Right cardiac atrium (tissue), 5 donors: ENCODE results near the gene RAB27A. TPM values are rescaled to one million over a fixed set of nuclear protein-coding genes. Genes with fewer than 3 reads are reported as not detected.

ENCODE experiments used
- ATAC-seq, 2 donors: fragments of 200-7000 bp; cut with Tn5 transposase; one replicate each; pipeline versions ENCODE4 v1.8.0 to v1.9.1; 2020; ENCODE audit warnings: moderate library complexity in 2 of 2, mild to moderate bottlenecking in 1 of 2
- DNase-seq, 3 donors: peaks; one replicate each; pipeline ENCODE4 v3.0.0-alpha.2; 2020
- H3K27ac ChIP-seq: one replicate; pipeline ENCODE4 v1.5.1; 2013; ENCODE audit warnings: mild to moderate bottlenecking, low read length, control low read depth, moderate library complexity
- H3K27me3 ChIP-seq: one replicate; pipeline ENCODE4 v1.6.1; 2013; ENCODE audit not compliant: control insufficient read depth, insufficient read depth
- H3K4me1 ChIP-seq: one replicate; pipeline ENCODE4 v1.6.1; 2013; ENCODE audit warnings: low read length; ENCODE audit not compliant: control insufficient read depth, insufficient read depth
- H3K4me3 ChIP-seq: one replicate; pipeline ENCODE4 v1.5.1; 2013; ENCODE audit warnings: low read length, control low read depth
- H3K9me3 ChIP-seq: one replicate; pipeline ENCODE4 v1.6.1; 2013; ENCODE audit warnings: low read length; ENCODE audit not compliant: control insufficient read depth
- WGBS: extraction: QIAGEN DNeasy Blood & Tissue Kit; methylation state at CpG from one replicate; pipeline ENCODE4 v1.1.7; 2013; 5-methylcytosine and 5-hydroxymethylcytosine counted together
- intact Hi-C, 4 donors: fragments of 100-400 bp; cut with DNase I; formaldehyde crosslinking; loops; one replicate each; pipeline versions ENCODE4 v1.11.0 to v1.14.0; 2022 to 2023
- long read RNA-seq, 4 donors: library from polyadenylated mRNA; unstranded; transcript quantifications; one replicate each; pipeline ENCODE4 v2.0.0, GENCODE V29; 2020 to 2021
- polyA plus RNA-seq: library from polyadenylated mRNA; stranded (reverse); fragments of 200-250 nt; gene quantifications from one replicate; pipeline ENCODE4 v1.2.3, GENCODE V29; 2013
- total RNA-seq, 4 donors: library from RNA; stranded (reverse); fragmentation: NEBNext Ultra II Directional; extraction: Animal tissue kit (Norgen Biotek cat#: 25700); gene quantifications; one replicate each; pipeline ENCODE4 v1.2.1, GENCODE V29; 2021
- donor health status: healthy with polysubstance abuse.
- donor health status: DM: no; HTN: yes; CAD: no.
- donor health status: DM: no; HTN: no; CAD: no.
- donor health status: DM: no; HTN: yes; CAD: no; lungs with severe emphysema.
- donor health status: DM: yes; HTN: yes; CAD: no.

RAB27A gene
- total RNA-seq (10 to 100 TPM in 2 of 4 donors, 1 to 10 TPM in 2; 7.6 to 18.0 (median 9.7) TPM), polyA plus RNA-seq (3.0 TPM)
- long read RNA-seq, donor 1, partial matches to known transcripts = 1 of 8 reads
- long read RNA-seq, donor 1, other reads (novel, unspliced or antisense) = 4 of 8 reads
- long read RNA-seq, donor 2, partial matches to known transcripts = 0 of 3 reads
- long read RNA-seq, donor 2, other reads (novel, unspliced or antisense) = 1 of 3 reads
- long read RNA-seq, donor 3, transcript RAB27A-201 (7 exons, 3,446 nt) = major isoform, 54 of 74 reads
- long read RNA-seq, donor 3, partial matches to known transcripts = 1 of 74 reads
- long read RNA-seq, donor 3, other reads (novel, unspliced or antisense) = 18 of 74 reads
- long read RNA-seq, donor 4, partial matches to known transcripts = 1 of 2 reads
- long read RNA-seq, donor 4, other reads (novel, unspliced or antisense) = 0 of 2 reads

DNA sequence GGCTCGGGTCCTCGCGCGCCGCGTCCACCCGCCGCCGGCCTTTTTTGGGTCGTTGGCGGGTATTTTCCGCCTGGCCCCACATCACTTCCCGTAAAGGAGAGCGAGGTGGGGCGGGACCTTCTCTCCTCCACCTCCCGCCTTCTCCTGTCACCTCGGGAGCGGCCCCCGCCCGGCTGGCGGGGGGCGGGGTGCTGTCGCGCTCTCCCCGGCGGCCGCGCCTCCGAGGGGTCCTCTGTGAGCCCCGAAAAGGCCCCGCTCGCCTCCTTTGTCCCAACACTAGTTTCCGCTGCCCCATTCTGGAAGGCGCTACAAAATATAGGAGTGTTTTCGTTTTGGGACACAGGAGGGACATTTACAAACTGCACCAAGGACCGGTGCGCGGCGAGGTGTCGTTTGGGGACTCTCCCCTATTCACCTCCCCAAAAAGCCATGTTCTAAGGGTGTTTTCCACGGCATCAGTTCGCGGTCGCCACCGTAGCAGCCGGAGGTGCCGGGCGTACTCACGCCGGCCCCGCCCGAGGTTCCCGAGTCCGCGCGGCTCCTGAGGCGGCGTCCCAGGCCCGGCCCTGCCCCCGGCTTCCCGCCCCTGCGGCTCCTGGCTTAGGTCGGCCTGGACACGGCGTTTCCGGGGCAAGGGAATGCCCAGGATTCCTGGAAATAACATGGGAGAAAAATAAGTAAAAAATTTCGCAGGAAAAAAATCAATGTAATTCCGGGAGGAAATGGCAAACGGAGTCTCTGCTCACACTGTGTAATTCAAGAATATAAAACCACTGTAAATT, at the start of gene RAB27A:
TSS of gene RAB27A (minus strand) at position 68 of the 782 bp plus-strand sequence. CDS start 54,879 bp downstream, outside the sequence.
- H3K9me3 ChIP-seq = no peaks in the 10 kb centered on the region
- intact Hi-C loops = loop anchor here (2.0 to 5.0 kb wide), 2 partner anchors 68 to 71 kb away; no protein-coding TSS in a partner anchor
- DNase-seq = peak; percentile 85 to 91 (median 87)
- no peaks in the 10 kb centered on the region for H3K4me1 ChIP-seq
- no peaks in the 10 kb centered on the region for H3K27me3 ChIP-seq
- WGBS = under 1% methylated on average over 69 of the region's 69 CpGs
- peak within 1 kb of the TSS; percentile 95 for H3K4me3 ChIP-seq
- peak; percentile 95 to 97 for ATAC-seq
- peak within 1 kb of the TSS; percentile 79 for H3K27ac ChIP-seq

DNA sequence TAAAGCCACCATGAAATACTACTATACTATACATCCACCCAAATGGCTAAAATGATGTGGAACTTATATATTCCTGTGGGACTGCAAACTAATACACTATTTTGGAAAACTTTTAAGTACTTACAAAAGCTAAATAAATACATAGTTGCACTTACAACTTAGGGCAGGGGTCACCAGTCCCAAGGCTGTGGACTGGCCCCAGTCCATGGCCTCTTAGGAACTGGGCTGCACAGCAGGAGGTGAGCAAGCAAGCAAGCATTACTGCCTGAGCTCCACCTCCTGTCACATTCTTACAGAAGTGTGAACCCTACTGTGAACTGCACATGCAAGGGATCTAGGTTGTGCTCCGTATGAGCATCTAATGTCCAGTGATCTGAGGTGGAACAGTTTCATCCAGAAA, 47.5 kb upstream of the RAB27A start:
- no peak overlapping the region for H3K4me3 ChIP-seq
- H3K4me1 ChIP-seq = no peaks in the 10 kb centered on the region
- intact Hi-C loops = no loop called here
- DNase-seq = no peak
- H3K9me3 ChIP-seq = no peaks in the 10 kb centered on the region
- H3K27me3 ChIP-seq = no peaks in the 10 kb centered on the region
- ATAC-seq = no peak
- WGBS = 100% methylated on average over 1 of the region's 1 CpG
- no peak overlapping the region for H3K27ac ChIP-seq

DNA sequence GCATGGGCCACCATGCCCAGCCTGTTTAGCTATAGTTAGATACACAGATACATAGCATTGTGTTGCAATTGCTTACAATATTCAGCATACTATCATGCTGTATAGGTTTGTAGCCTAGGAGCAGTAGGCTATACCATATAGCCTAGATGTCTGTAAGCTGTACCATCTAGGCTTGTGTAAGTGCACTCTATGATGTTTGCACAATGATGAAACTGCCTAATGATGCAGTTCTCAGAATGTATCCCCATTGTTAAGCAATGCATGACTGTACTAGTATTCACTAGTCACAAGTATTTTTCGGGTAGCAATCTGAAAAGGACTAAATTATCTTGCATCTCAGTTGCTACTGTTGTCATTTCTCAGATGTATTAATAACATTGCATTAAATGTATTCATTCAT, 45.4 kb upstream of the RAB27A start:
- no peak overlapping the region for H3K4me3 ChIP-seq
- no peaks in the 10 kb centered on the region for H3K27me3 ChIP-seq
- intact Hi-C loops = no loop called here
- no peak for DNase-seq
- ATAC-seq = no peak
- no peaks in the 10 kb centered on the region for H3K9me3 ChIP-seq
- no peak overlapping the region for H3K27ac ChIP-seq
- H3K4me1 ChIP-seq = no peaks in the 10 kb centered on the region
- 97% methylated on average over 1 of the region's 1 CpG for WGBS

DNA sequence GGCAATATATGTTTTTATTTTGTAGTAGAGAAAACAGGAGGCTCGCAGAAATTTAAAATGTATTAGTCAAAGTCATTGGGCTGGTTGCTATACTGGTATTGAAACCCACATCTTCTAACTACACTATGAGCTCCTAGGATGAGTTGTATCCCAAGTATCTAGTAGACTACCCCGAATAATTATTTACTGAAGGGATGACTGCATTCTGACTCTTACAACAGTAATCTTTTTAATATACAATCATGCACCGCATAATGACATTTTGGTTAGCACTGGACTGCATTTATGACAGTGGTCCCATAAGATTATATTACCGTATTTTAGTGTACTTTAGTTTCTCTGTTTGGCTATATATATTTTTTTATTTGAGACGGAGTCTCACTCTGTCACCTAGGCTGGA, 44.8 kb upstream of the RAB27A start:
- ATAC-seq = no peak
- no peaks in the 10 kb centered on the region for H3K9me3 ChIP-seq
- no peak overlapping the region for H3K4me3 ChIP-seq
- no peak overlapping the region for H3K27ac ChIP-seq
- WGBS = 99% methylated on average over 5 of the region's 5 CpGs
- H3K27me3 ChIP-seq = no peaks in the 10 kb centered on the region
- intact Hi-C loops = no loop called here
- DNase-seq = no peak
- no peaks in the 10 kb centered on the region for H3K4me1 ChIP-seq

GRCh38 chr15:55327387-55327786, 37.8 kb upstream of the RAB27A start:
- Histone ChIP-seq H3K4me1 (no peaks in the 10 kb centered on the region), H3K9me3 (no peaks in the 10 kb centered on the region), H3K27ac (no peak overlapping the region), H3K27me3 (no peaks in the 10 kb centered on the region), H3K4me3 (no peak overlapping the region)
- intact Hi-C loops = no loop called here
- DNase-seq (no peak), ATAC-seq (no peak)
- 76% methylated on average over 1 of the region's 1 CpG for WGBS

DNA sequence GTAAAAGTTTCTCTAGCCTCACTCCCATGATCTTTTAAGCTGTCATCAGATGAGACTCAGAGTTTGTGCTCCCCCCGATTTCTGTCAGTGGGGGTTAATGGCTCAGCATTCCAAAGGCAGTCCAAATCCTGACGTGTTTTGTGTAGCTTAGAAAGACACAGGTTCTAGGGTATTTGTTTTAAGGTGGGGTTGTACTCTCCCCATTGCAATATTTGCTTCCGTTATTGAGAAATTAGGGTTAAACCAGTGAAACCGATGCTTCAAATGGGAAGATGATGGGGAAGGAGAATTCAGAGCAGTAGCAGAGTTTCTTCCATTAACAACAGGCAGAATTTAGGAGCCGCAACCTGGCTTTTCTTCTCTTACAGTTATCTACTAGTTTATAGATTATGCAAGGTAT, 32.9 kb upstream of the RAB27A start:
- no peaks in the 10 kb centered on the region for H3K4me1 ChIP-seq
- ATAC-seq (no peak), DNase-seq (no peak)
- WGBS = 79% methylated on average over 5 of the region's 5 CpGs
- no peak overlapping the region for H3K27ac ChIP-seq
- no peak overlapping the region for H3K4me3 ChIP-seq
- H3K27me3 ChIP-seq = no peaks in the 10 kb centered on the region
- H3K9me3 ChIP-seq = no peaks in the 10 kb centered on the region
- intact Hi-C loops = no loop called here

DNA sequence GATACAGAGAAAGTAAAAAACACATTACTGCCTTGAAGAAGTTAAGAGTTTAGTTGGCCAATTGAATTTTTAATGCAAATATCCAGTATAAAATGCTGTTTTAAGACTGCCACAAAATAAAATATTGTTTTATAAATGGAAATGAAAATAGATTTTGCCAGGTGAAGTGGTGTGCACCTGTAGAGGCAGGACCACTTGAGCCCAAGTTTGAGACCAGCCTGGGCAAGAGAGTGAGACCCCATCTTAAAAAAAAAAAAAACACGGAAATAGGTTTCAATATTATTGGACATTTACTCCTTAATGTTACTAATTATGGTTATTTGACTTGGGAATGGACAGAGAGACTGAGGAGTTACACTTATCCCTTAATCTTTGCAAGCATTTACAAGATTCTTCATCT, 31.4 kb upstream of the RAB27A start:
- Histone ChIP-seq H3K4me1 (peaks cover under 1% of the 10 kb centered on the region), H3K4me3 (no peak overlapping the region), H3K9me3 (no peaks in the 10 kb centered on the region), H3K27ac (no peak overlapping the region), H3K27me3 (no peaks in the 10 kb centered on the region)
- ATAC-seq (no peak), DNase-seq (no peak)
- intact Hi-C loops = no loop called here
- 91% methylated on average over 1 of the region's 1 CpG for WGBS

GRCh38 chr15:55320238-55320550, 30.6 kb upstream of the RAB27A start:
- ATAC-seq = no peak
- no peak overlapping the region for H3K4me3 ChIP-seq
- WGBS = 41% methylated on average over 2 of the region's 2 CpGs
- no peaks in the 10 kb centered on the region for H3K9me3 ChIP-seq
- no peak overlapping the region for H3K27ac ChIP-seq
- DNase-seq = no peak
- H3K4me1 ChIP-seq = peaks cover 1% of the 10 kb centered on the region
- H3K27me3 ChIP-seq = no peaks in the 10 kb centered on the region
- intact Hi-C loops = no loop called here

DNA sequence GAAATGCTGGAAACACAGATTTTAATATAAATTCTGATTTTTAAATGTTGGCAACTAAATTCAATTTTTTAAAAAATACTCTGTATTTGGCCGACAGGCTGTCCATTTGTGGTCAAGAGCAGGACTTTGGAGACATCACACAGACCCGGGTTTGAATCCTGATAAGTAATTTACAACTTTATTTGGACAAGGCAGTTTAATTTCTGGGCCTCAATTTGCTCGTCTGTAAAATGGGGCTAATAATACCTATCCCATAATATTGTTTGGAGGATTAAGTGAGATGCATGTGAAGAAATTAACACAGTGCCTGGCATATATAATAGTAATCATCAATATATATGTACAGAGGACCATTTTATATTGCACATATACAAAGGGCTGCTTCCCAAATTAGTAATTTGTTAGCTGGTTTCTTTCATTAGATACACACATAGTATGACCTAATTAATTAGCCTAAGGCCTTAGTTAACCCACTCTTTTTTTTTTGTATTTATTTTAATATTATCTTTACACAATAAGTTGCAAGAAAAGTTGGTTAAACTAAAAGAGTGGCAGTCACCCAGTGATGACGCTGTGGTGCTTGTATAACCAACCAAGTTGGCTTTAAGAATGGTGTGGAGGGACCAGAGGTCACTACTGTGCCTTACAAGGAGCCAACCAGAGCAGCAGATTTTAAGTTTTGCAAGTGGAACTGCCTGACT, 30.1 kb upstream of the RAB27A start:
- Histone ChIP-seq H3K4me1 (peaks cover 1% of the 10 kb centered on the region), H3K9me3 (no peaks in the 10 kb centered on the region), H3K27ac (no peak overlapping the region), H3K27me3 (no peaks in the 10 kb centered on the region), H3K4me3 (peak overlapping the region; percentile 84)
- ATAC-seq = peak in 1 of 2 donors; percentile 43
- WGBS = 64% methylated on average over 4 of the region's 4 CpGs
- intact Hi-C loops = no loop called here
- DNase-seq = no peak

DNA sequence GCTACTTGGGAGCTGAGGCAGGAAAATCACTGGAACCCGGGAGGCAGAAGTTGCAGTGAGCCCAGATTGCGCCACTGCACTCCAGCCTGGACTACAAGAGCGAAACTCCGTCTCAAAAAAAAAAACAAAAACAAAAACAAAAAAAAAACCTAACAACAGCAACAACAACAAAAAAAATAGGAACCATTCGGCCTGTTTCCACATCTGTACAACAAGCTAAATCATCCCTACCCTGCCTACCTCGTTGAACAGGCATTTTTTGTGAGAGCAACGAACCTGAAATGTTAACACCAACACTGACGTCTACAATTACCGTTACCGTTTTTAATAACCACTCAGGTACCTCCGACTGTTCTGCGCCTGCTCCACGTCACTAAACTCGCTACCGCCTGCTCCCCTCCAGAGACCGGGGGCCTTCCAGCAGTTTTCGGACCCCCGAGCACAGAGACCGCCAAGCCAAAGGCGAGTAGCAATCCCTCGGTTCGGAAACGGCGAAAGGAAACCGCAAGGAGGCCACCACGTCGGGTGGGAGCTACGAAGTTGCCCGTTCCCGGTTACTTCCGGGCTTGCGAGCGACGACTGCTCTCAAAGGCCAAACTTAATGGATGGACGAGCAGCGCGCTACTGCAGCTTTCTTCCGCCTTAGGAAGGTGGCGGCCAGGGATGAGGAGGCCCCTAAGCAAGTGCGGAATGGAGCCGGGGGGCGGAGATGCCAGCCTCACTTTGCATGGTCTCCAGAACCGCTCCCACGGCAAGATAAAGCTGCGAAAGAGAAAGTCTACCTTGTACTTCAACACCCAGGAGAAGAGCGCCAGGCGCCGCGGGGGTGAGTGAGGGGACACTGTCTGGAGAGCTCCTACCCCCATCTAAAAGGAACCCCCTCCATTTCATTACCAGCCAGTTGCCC, 29.2 kb upstream of the RAB27A start, which contains the start of the genes PIGB and PIGBOS1:
TSS of gene PIGB (plus strand) at position 635 of the 907 bp plus-strand sequence. CDS start at position 664, 29 bp downstream.
TSS of gene PIGBOS1 (minus strand) at position 536 of the 907 bp plus-strand sequence. CDS start 1,331 bp downstream, outside the sequence.
- Histone ChIP-seq H3K27me3 (no peaks in the 10 kb centered on the region), H3K27ac (peak within 1 kb of the TSS; percentile 90), H3K4me3 (peak within 1 kb of the TSS; percentile 84), H3K9me3 (no peaks in the 10 kb centered on the region), H3K4me1 (peaks cover 1% of the 10 kb centered on the region)
- WGBS = 2% methylated on average over 49 of the region's 49 CpGs
- intact Hi-C loops = no loop called here
- peak; percentile 98 to 99 for ATAC-seq
- peak; percentile 88 to 93 (median 92) for DNase-seq
